H9 (cell line): ENCODE results near the gene RGS14. TPM values are rescaled to one million over a fixed set of nuclear protein-coding genes. Genes with fewer than 3 reads are reported as not detected.

Experiments used
- DNase-seq: peaks from one replicate; pipeline ENCODE4 v3.0.0-alpha.2; 2017
- H2AFZ ChIP-seq: one replicate; pipeline ENCODE4 v1.6.1; 2013; ENCODE audit warnings: mild to moderate bottlenecking, low read length, control low read depth, moderate library complexity
- H2AK5ac ChIP-seq: 2 replicates; pipeline ENCODE4 v1.6.1; 2013; ENCODE audit warnings: low read length, control low read depth, mixed read lengths; ENCODE audit not compliant: insufficient read length
- H2BK120ac ChIP-seq: one replicate; pipeline ENCODE4 v1.6.1; 2013; ENCODE audit warnings: low read depth, mild to moderate bottlenecking, low read length, control low read depth, inconsistent platforms; ENCODE audit not compliant: poor library complexity, severe bottlenecking
- H2BK12ac ChIP-seq: 2 replicates; pipeline ENCODE4 v1.6.1; 2013; ENCODE audit warnings: low read length, control low read depth, mixed read lengths, low read depth; ENCODE audit not compliant: insufficient read length
- H2BK15ac ChIP-seq: 2 replicates; pipeline ENCODE4 v1.6.1; 2013; ENCODE audit warnings: low read depth, low read length, control low read depth
- H2BK20ac ChIP-seq: one replicate; pipeline ENCODE4 v1.6.1; 2013; ENCODE audit warnings: low read depth, mild to moderate bottlenecking, low read length, control low read depth, inconsistent platforms; ENCODE audit not compliant: poor library complexity, severe bottlenecking
- H2BK5ac ChIP-seq: 2 replicates; pipeline ENCODE4 v1.6.1; 2013; ENCODE audit warnings: low read length, control low read depth, mixed read lengths; ENCODE audit not compliant: insufficient read length
- H3K14ac ChIP-seq: 2 replicates; pipeline ENCODE4 v1.6.1; 2013; ENCODE audit warnings: low read length, control low read depth; ENCODE audit not compliant: insufficient read depth
- H3K18ac ChIP-seq: 2 replicates; pipeline ENCODE4 v1.6.1; 2013; ENCODE audit warnings: low read depth, mild to moderate bottlenecking, mixed read lengths, low read length, control low read depth; ENCODE audit not compliant: insufficient read length
- H3K23ac ChIP-seq: 2 replicates; pipeline ENCODE4 v1.6.1; 2013; ENCODE audit warnings: low read length, control low read depth, mixed read lengths, low read depth; ENCODE audit not compliant: insufficient read length
- H3K23me2 ChIP-seq: 2 replicates; pipeline ENCODE4 v1.6.1; 2013; ENCODE audit warnings: low read depth, mild to moderate bottlenecking, mixed read lengths, low read length, control low read depth; ENCODE audit not compliant: insufficient read length, poor library complexity, severe bottlenecking
- H3K27ac ChIP-seq: 2 replicates; pipeline ENCODE4 v1.5.1; 2013; ENCODE audit warnings: low read length, control low read depth, mixed read lengths, low read depth; ENCODE audit not compliant: insufficient read length
- H3K27me3 ChIP-seq: 2 replicates; pipeline ENCODE4 v1.6.1; 2013; ENCODE audit warnings: low read length, control low read depth, inconsistent platforms; ENCODE audit not compliant: insufficient read depth
- H3K4ac ChIP-seq: 2 replicates; pipeline ENCODE4 v1.6.1; 2013; ENCODE audit warnings: low read depth, mild to moderate bottlenecking, control low read depth, inconsistent platforms, low read length, moderate library complexity
- H3K4me1 ChIP-seq: 2 replicates; pipeline ENCODE4 v1.6.1; 2013; ENCODE audit warnings: low read length, control low read depth, inconsistent platforms; ENCODE audit not compliant: insufficient read depth
- H3K4me2 ChIP-seq: 2 replicates; pipeline ENCODE4 v1.6.1; 2013; ENCODE audit warnings: low read length, control low read depth, mixed read lengths; ENCODE audit not compliant: insufficient read length, insufficient read depth
- H3K56ac ChIP-seq: 2 replicates; pipeline ENCODE4 v1.6.1; 2013; ENCODE audit warnings: low read depth, mild to moderate bottlenecking, mixed read lengths, low read length, control low read depth; ENCODE audit not compliant: insufficient read length
- H3K79me1 ChIP-seq: 2 replicates; pipeline ENCODE4 v1.6.1; 2013; ENCODE audit warnings: low read depth, mild to moderate bottlenecking, moderate library complexity, low read length, control low read depth, inconsistent platforms; ENCODE audit not compliant: insufficient read depth, poor library complexity, severe bottlenecking
- H3K79me2 ChIP-seq: 2 replicates; pipeline ENCODE4 v1.6.1; 2013; ENCODE audit warnings: low read length, control low read depth, inconsistent platforms; ENCODE audit not compliant: insufficient read depth
- H3K9ac ChIP-seq: 2 replicates; pipeline ENCODE4 v1.6.1; 2013; ENCODE audit warnings: low read length, control low read depth, mixed read lengths; ENCODE audit not compliant: insufficient read length; ENCODE audit errors: extremely low read depth
- H3K9me3 ChIP-seq: one replicate; pipeline ENCODE4 v1.6.1; 2013; ENCODE audit warnings: low read depth, low read length, inconsistent platforms; ENCODE audit not compliant: control insufficient read depth
- H3T11ph ChIP-seq: one replicate; pipeline ENCODE4 v1.6.1; 2013; ENCODE audit warnings: mild to moderate bottlenecking, low read length, control low read depth, inconsistent platforms
- H4K20me1 ChIP-seq: one replicate; pipeline ENCODE4 v1.6.1; 2013; ENCODE audit not compliant: control insufficient read depth, insufficient read length, insufficient read depth
- H4K5ac ChIP-seq: 2 replicates; pipeline ENCODE4 v1.6.1; 2013; ENCODE audit warnings: low read depth, mild to moderate bottlenecking, mixed read lengths, low read length, control low read depth; ENCODE audit not compliant: insufficient read length
- H4K8ac ChIP-seq: replicated peaks from 2 replicates; pipeline ENCODE4 v1.6.1; 2013; ENCODE audit warnings: low read length, control low read depth, mixed read lengths, low read depth; ENCODE audit not compliant: insufficient read length
- H4K91ac ChIP-seq: 2 replicates; pipeline ENCODE4 v1.6.1; 2013; ENCODE audit warnings: low read depth, mild to moderate bottlenecking, moderate library complexity, mixed read lengths, low read length, control low read depth; ENCODE audit not compliant: insufficient read length
- H3K27ac Mint-ChIP-seq, 3 experiments: 2 replicates in 2 of 3; 3 replicates in 1 of 3; pipeline ENCODE4 v1.8.0; 2020 to 2021; ENCODE audit warnings: mixed read lengths in 3 of 3, mild to moderate bottlenecking in 1 of 3, moderate library complexity in 1 of 3
- H3K27me3 Mint-ChIP-seq: 2 replicates; pipeline ENCODE4 v1.8.0; 2021; ENCODE audit warnings: low read depth, mild to moderate bottlenecking, moderate library complexity, mixed read lengths
- H3K36me3 Mint-ChIP-seq, 3 experiments: 2 replicates in 2 of 3; 3 replicates in 1 of 3; pipeline ENCODE4 v1.8.0; 2020 to 2021; ENCODE audit warnings: low read depth in 3 of 3, mixed read lengths in 3 of 3; ENCODE audit not compliant: insufficient read depth in 1 of 3
- H3K4me1 Mint-ChIP-seq, 2 experiments: 2 replicates each; pipeline ENCODE4 v1.8.0; 2020; ENCODE audit warnings: mixed read lengths in 2 of 2
- H3K4me3 Mint-ChIP-seq, 2 experiments: 2 replicates in 1 of 2; 3 replicates in 1 of 2; pipeline ENCODE4 v1.8.0; 2020 to 2021; ENCODE audit warnings: mild to moderate bottlenecking in 2 of 2, mixed read lengths in 2 of 2, moderate library complexity in 1 of 2
- H3K9me3 Mint-ChIP-seq, 2 experiments: 2 replicates in 1 of 2; 3 replicates in 1 of 2; pipeline ENCODE4 v1.8.0; 2020; ENCODE audit warnings: mild to moderate bottlenecking in 2 of 2, mixed read lengths in 2 of 2, moderate library complexity in 1 of 2
- WGBS: extraction: QIAGEN DNeasy Blood & Tissue Kit; methylation state at CpG from one replicate; pipeline ENCODE4 v1.1.7; 2013; ENCODE audit warnings: missing lambda C conversion rate, low lambda C conversion rate, mixed read lengths; ENCODE audit not compliant: insufficient read length; ENCODE audit errors: extremely low coverage; 5-methylcytosine and 5-hydroxymethylcytosine counted together
- total RNA-seq: library from RNA; stranded (reverse); gene quantifications from 2 replicates; pipeline ENCODE4 v1.2.1, GENCODE V29; 2021
- TF ChIP-seq, protein P1 (sequence below): fragments of 200-600 bp; sonication (generic); conservative IDR thresholded peaks from 3 replicates; pipeline ENCODE4 v1.8.0; 2021; ENCODE audit warnings: antibody characterized with exemption, mild to moderate bottlenecking

The RGS14 gene
- total RNA-seq, 1 experiment from 2014 or later: 12.3 TPM

DNA sequence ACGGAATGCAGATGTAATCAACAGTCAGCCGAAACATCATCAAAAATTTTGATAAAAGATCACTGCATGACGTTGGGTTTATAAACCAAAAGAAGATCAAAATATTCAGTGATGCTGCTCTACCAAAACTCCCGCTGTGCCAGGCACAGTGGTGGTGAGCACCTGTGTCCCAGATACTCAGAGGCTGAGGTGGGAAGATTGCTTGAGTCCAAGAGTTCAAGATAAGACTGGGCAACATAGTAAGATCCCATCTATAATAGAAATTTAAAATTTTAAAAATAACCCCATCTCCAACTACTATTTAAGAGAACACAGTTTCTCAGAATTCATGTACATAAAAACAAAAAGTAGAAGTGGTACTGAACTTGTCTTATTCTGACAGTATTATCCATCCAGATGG, 10.0 kb upstream of the RGS14 start:
- Histone ChIP-seq H3K9ac (no peak overlapping the region), H2BK15ac (no peak overlapping the region), H4K91ac (no peak overlapping the region), H2AK5ac (no peak overlapping the region), H3K14ac (no peak overlapping the region), H3K18ac (no peak overlapping the region), H3K4ac (no peak overlapping the region), H4K20me1 (no peaks in the 10 kb centered on the region), H4K5ac (no peak overlapping the region), H3K23me2 (peaks cover 7% of the 10 kb centered on the region), H3K79me1 (peaks cover 4% of the 10 kb centered on the region), H2BK120ac (no peak overlapping the region), H3K27me3 (no peaks in the 10 kb centered on the region), H3K27ac (no peak overlapping the region), H2BK12ac (no peak overlapping the region), H2AFZ (no peak overlapping the region), H4K8ac (no peak overlapping the region), H2BK5ac (no peak overlapping the region), H3K79me2 (peaks cover 19% of the 10 kb centered on the region), H3K4me2 (no peak overlapping the region), H3K9me3 (no peaks in the 10 kb centered on the region), H3K4me1 (peaks cover 3% of the 10 kb centered on the region; the same call in 1 of the 2 replicates), H3K56ac (no peak overlapping the region), H3K23ac (no peak overlapping the region), H3T11ph (no peak overlapping the region), H2BK20ac (no peak overlapping the region)
- Mint-ChIP-seq H3K4me1 (peaks cover 20 to 24% of the 10 kb centered on the region in 2 experiments), H3K9me3 (no peaks in the 10 kb centered on the region), H3K27ac (no peak overlapping the region), H3K36me3 (peaks cover 4 to 31% (median 31%) of the 10 kb centered on the region in 3 experiments; a peak in 6 of 7 replicates), H3K4me3 (no peak overlapping the region), H3K27me3 (no peaks in the 10 kb centered on the region; the same call in 1 of the 2 replicates)
- TF ChIP-seq, protein P1, sequence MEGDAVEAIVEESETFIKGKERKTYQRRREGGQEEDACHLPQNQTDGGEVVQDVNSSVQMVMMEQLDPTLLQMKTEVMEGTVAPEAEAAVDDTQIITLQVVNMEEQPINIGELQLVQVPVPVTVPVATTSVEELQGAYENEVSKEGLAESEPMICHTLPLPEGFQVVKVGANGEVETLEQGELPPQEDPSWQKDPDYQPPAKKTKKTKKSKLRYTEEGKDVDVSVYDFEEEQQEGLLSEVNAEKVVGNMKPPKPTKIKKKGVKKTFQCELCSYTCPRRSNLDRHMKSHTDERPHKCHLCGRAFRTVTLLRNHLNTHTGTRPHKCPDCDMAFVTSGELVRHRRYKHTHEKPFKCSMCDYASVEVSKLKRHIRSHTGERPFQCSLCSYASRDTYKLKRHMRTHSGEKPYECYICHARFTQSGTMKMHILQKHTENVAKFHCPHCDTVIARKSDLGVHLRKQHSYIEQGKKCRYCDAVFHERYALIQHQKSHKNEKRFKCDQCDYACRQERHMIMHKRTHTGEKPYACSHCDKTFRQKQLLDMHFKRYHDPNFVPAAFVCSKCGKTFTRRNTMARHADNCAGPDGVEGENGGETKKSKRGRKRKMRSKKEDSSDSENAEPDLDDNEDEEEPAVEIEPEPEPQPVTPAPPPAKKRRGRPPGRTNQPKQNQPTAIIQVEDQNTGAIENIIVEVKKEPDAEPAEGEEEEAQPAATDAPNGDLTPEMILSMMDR: no peak
- no peak for DNase-seq
- WGBS: no CpG with 5 or more reads among the region's 4 CpGs
